Naive thymus-derived CD8-positive, alpha-beta T cell (primary cell): ENCODE data around the gene AHRR. TPM values are rescaled to one million over a fixed set of nuclear protein-coding genes. Genes with fewer than 3 reads are reported as not detected.

ENCODE experiments used
- ATAC-seq, 2 donors: fragments of 150-1000 bp; cut with Tn5 transposase in 1 of 2; sonication (Bioruptor Pico), chemical (Tn5 transposase) in 1 of 2; 1 replicate in 1 of 2; 2 replicates in 1 of 2; pipeline ENCODE4 v1.10.0; 2021; ENCODE audit warnings: mild to moderate bottlenecking in 2 of 2, moderate library complexity in 2 of 2
- POLR2A ChIA-PET: fragments of 350-600 bp; sonication (Branson Sonifier 250); formaldehyde crosslinking; loops from one replicate; lab custom pipeline; 2021; ENCODE audit warnings: antibody characterized with exemption; lab: Charles Lee
- DNase-seq, 10 donors: peaks; one replicate each; pipeline versions ENCODE4 v3.0.0 to v3.0.0-alpha.2; 2020 to 2022
- H3K27ac Mint-ChIP-seq, 10 donors: one replicate each; pipeline ENCODE4 v1.8.0; 2020 to 2022; ENCODE audit warnings: mild to moderate bottlenecking in 10 of 10, mixed read lengths in 10 of 10, moderate library complexity in 4 of 10, inconsistent platforms in 1 of 10
- H3K27me3 Mint-ChIP-seq, 5 donors: one replicate each; pipeline ENCODE4 v1.8.0; 2021 to 2022; ENCODE audit warnings: mixed read lengths in 5 of 5
- H3K36me3 Mint-ChIP-seq, 3 donors: one replicate each; pipeline ENCODE4 v1.8.0; 2020 to 2022; ENCODE audit warnings: mixed read lengths in 3 of 3, mild to moderate bottlenecking in 2 of 3, inconsistent platforms in 1 of 3
- H3K4me1 Mint-ChIP-seq, 4 donors: one replicate each; pipeline ENCODE4 v1.8.0; 2021 to 2022; ENCODE audit warnings: mixed read lengths in 4 of 4
- H3K4me3 Mint-ChIP-seq, 10 donors: one replicate each; pipeline ENCODE4 v1.8.0; 2020 to 2022; ENCODE audit warnings: mild to moderate bottlenecking in 10 of 10, mixed read lengths in 10 of 10, moderate library complexity in 6 of 10, inconsistent platforms in 1 of 10
- H3K9me3 Mint-ChIP-seq, 9 donors: one replicate each; pipeline ENCODE4 v1.8.0; 2020 to 2022; ENCODE audit warnings: mixed read lengths in 9 of 9, mild to moderate bottlenecking in 3 of 9, inconsistent platforms in 1 of 9, moderate library complexity in 1 of 9
- polyA plus RNA-seq, 3 donors: library from polyadenylated mRNA; unstranded; fragments of 300-500 nt; fragmentation: Illumina TruSeq; gene quantifications; one replicate each; pipeline ENCODE4 v1.2.3, GENCODE V29; 2021
- total RNA-seq, 8 experiments: library from RNA in 2 of 8; stranded (reverse) in 2 of 8; gene quantifications; one replicate each; pipeline ENCODE4 v1.2.3 and lab custom pipeline; 2021 to 2026

The AHRR gene
- total and polyA plus RNA-seq, 5 experiments from 2014 or later = 0.11 to 7.6 (median 3.0) TPM; not detected in 1

- POLR2A ChIA-PET = interaction anchor here (1.0 to 1.8 kb wide), 2 partner anchors 12 to 16 kb away, joined by 3 to 5 read pairs; no protein-coding TSS in a partner anchor
- peaks cover 4 to 15% (median 10%) of the 10 kb centered on the region in 9 donors for H3K9me3 Mint-ChIP-seq
- peak in 1 of 10 donors; percentile 58 for DNase-seq
- H3K36me3 Mint-ChIP-seq = peaks cover 15 to 93% (median 33%) of the 10 kb centered on the region in 3 donors
- ATAC-seq = no peak
- H3K4me1 Mint-ChIP-seq = peaks cover 25 to 40% (median 31%) of the 10 kb centered on the region in 4 donors
- H3K27ac Mint-ChIP-seq = no peak overlapping the region
- peak overlapping the region in 1 of 10 donors; percentile 14 for H3K4me3 Mint-ChIP-seq
- no peaks in the 10 kb centered on the region for H3K27me3 Mint-ChIP-seq
Observed at GRCh38 chr5:456351-457194, 135.1 kb downstream of the AHRR start.

DNA sequence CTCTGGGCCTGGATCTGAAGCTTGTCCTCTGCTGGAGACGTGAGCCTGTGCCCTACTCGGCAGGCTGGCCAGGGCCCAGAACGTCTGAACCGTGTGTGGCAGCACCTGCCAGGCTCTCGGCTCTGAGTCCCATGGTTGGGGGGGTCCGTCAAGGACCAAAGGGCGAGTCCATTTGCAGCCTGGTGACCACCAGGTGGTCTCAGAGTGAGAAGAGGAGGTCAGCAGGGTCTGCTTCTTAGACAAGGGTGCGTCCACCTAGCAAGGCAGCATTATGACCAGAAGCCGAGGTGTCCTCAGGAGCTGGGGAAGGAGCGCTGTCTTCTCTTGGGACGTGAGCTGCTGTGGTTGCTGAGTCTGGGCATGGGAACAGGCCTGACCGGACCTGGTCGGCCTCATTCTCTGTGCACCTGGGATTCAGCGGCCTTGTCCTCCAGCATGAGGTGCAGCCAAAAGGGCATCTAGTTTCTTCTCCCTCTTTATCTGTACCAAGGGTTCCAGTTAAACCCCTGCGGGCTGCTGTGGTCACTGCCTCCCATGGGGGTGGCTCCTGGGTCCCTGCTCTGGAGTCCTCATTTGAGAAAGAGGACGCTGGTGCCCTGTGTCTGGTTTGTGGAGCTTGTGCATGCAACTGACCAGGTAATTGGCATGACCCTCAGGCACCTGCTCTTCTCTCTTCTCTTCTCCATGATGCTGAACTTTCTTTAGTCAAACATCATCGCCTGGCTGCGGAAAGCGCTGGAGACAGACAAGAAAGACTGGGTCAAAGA lies 135.9 kb downstream of the AHRR start:
- no peak overlapping the region for H3K27ac Mint-ChIP-seq
- ATAC-seq = no peak
- DNase-seq = peak in 1 of 10 donors; percentile 43
- H3K4me3 Mint-ChIP-seq = no peak overlapping the region
- peaks cover 23 to 36% (median 27%) of the 10 kb centered on the region in 4 donors for H3K4me1 Mint-ChIP-seq
- H3K27me3 Mint-ChIP-seq = no peaks in the 10 kb centered on the region
- POLR2A ChIA-PET = interaction anchor here (1.0 to 1.8 kb wide), 2 partner anchors 13 to 15 kb away, joined by 3 to 5 read pairs; no protein-coding TSS in a partner anchor
- H3K9me3 Mint-ChIP-seq = peaks cover 0 to 8% (median 2%) of the 10 kb centered on the region in 9 donors
- peaks cover 13 to 93% (median 33%) of the 10 kb centered on the region in 3 donors for H3K36me3 Mint-ChIP-seq

GRCh38 chr5:458547-459353 lies 137.2 kb downstream of the AHRR start:
- peak in 1 of 10 donors; percentile 19 for DNase-seq
- peak overlapping the region in 7 of 10 donors; percentile 28 to 83 (median 40) for H3K27ac Mint-ChIP-seq
- H3K4me3 Mint-ChIP-seq = no peak overlapping the region
- H3K9me3 Mint-ChIP-seq = peaks cover 0 to 3% (median 0%) of the 10 kb centered on the region in 9 donors
- H3K4me1 Mint-ChIP-seq = peaks cover 12 to 28% (median 16%) of the 10 kb centered on the region in 4 donors
- POLR2A ChIA-PET = no interaction called here
- H3K36me3 Mint-ChIP-seq = peaks cover 9 to 85% (median 22%) of the 10 kb centered on the region in 3 donors
- no peaks in the 10 kb centered on the region for H3K27me3 Mint-ChIP-seq
- no peak for ATAC-seq

GRCh38 chr5:459562-460272 lies 138.2 kb downstream of the AHRR start:
- Mint-ChIP-seq H3K4me3 (no peak overlapping the region), H3K9me3 (no peaks in the 10 kb centered on the region), H3K36me3 (peaks cover 6 to 76% (median 15%) of the 10 kb centered on the region in 3 donors), H3K4me1 (peaks cover 14 to 29% (median 17%) of the 10 kb centered on the region in 4 donors), H3K27me3 (no peaks in the 10 kb centered on the region), H3K27ac (peak overlapping the region in 6 of 10 donors; percentile 10 to 92 (median 80))
- POLR2A ChIA-PET = no interaction called here
- ATAC-seq (no peak), DNase-seq (no peak)

GRCh38 chr5:460273-460625 lies 138.7 kb downstream of the AHRR start:
- no peaks in the 10 kb centered on the region for H3K27me3 Mint-ChIP-seq
- peaks cover 6 to 71% (median 15%) of the 10 kb centered on the region in 3 donors for H3K36me3 Mint-ChIP-seq
- H3K27ac Mint-ChIP-seq = peak overlapping the region in 5 of 10 donors; percentile 55 to 92 (median 83)
- POLR2A ChIA-PET = no interaction called here
- DNase-seq = peak in 1 of 10 donors; percentile 49
- H3K4me3 Mint-ChIP-seq = no peak overlapping the region
- ATAC-seq = no peak
- H3K4me1 Mint-ChIP-seq = peaks cover 14 to 29% (median 19%) of the 10 kb centered on the region in 4 donors
- no peaks in the 10 kb centered on the region for H3K9me3 Mint-ChIP-seq

DNA sequence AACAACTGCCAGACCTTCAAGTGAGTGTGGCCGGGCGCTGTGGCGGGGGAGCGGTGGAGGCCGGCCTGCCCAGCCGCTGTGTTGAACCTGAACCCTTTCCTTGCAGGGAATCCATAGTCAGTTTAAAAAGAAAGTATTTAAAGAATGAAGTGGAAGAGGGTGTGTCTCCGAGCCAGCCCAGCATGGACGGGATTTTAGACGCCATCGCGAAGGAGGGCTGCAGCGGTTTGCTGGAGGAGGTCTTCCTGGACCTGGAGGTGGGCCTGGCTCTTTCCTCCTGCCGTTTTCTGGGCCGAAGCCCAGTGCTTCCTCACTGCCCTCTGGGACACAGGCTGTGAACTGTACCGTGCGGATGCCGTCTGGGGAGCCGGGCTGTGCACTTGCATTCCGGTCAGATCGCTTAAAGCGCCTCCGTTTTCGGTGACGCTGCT lies 140.6 kb downstream of the AHRR start:
- DNase-seq (peak in 1 of 10 donors; percentile 47), ATAC-seq (no peak)
- POLR2A ChIA-PET = interaction anchor here (1.3 kb wide), 1 partner anchor 15 kb away, joined by 5 read pairs; no protein-coding TSS in a partner anchor
- H3K27ac Mint-ChIP-seq = peak overlapping the region in 9 of 10 donors; percentile 26 to 97 (median 80)
- H3K9me3 Mint-ChIP-seq = no peaks in the 10 kb centered on the region
- H3K36me3 Mint-ChIP-seq = peaks cover 6 to 55% (median 15%) of the 10 kb centered on the region in 3 donors
- H3K4me3 Mint-ChIP-seq = no peak overlapping the region
- H3K27me3 Mint-ChIP-seq = no peaks in the 10 kb centered on the region
- H3K4me1 Mint-ChIP-seq = peaks cover 13 to 27% (median 21%) of the 10 kb centered on the region in 4 donors

DNA sequence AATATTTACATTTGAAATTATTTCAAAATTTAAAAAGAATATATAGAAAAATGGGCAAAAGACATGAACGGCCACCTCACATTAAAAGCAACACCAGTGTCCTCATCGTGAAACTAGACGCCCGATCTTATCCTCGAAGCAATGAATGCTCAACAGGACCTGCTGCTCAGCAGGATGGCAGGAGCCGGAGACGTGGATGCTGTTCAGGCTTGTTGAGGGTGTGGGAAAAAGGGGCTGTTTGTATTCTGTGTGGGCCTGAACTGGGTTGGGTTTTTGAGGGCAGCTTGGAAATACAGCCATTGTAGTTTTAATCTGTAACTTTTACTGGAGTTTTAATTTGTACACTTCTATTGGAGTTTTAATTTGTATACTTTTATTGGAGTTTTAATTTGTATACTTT lies 141.8 kb downstream of the AHRR start:
- no peak overlapping the region for H3K4me3 Mint-ChIP-seq
- H3K36me3 Mint-ChIP-seq = peaks cover 6 to 44% (median 12%) of the 10 kb centered on the region in 3 donors
- H3K27me3 Mint-ChIP-seq = no peaks in the 10 kb centered on the region

GRCh38 chr5:463952-464351 lies 142.4 kb downstream of the AHRR start:
- Mint-ChIP-seq H3K27me3 (no peaks in the 10 kb centered on the region), H3K4me1 (peaks cover 11 to 23% (median 19%) of the 10 kb centered on the region in 4 donors), H3K9me3 (no peaks in the 10 kb centered on the region), H3K27ac (peak overlapping the region; percentile 77 to 97 (median 89)), H3K4me3 (peak overlapping the region in 9 of 10 donors; percentile 46 to 74 (median 58)), H3K36me3 (peaks cover 6 to 38% (median 12%) of the 10 kb centered on the region in 3 donors)
- peak; percentile 54 to 92 (median 86) for DNase-seq
- POLR2A ChIA-PET = interaction anchor here (0.8 to 1.5 kb wide), 6 partner anchors 8 to 246 kb away, joined by 3 to 7 read pairs (median 3); partner anchors contain the start of genes CCDC127 and SDHA
- peak; percentile 99 for ATAC-seq

More for the DNA sequence above, 141.8 kb downstream of the AHRR start:
- ATAC-seq = no peak
- no peaks in the 10 kb centered on the region for H3K9me3 Mint-ChIP-seq
- POLR2A ChIA-PET = interaction anchor here (0.8 to 1.5 kb wide), 6 partner anchors 9 to 245 kb away, joined by 3 to 7 read pairs (median 3); partner anchors contain the start of genes CCDC127 and SDHA
- DNase-seq = no peak
- H3K27ac Mint-ChIP-seq = peak overlapping the region; percentile 31 to 97 (median 88)
- H3K4me1 Mint-ChIP-seq = peaks cover 11 to 25% (median 20%) of the 10 kb centered on the region in 4 donors

- Mint-ChIP-seq H3K9me3 (no peaks in the 10 kb centered on the region), H3K27me3 (no peaks in the 10 kb centered on the region), H3K4me3 (peak overlapping the region in 9 of 10 donors; percentile 46 to 74 (median 58)), H3K4me1 (peaks cover 11 to 23% (median 17%) of the 10 kb centered on the region in 4 donors), H3K27ac (peak overlapping the region; percentile 77 to 97 (median 89)), H3K36me3 (peaks cover 6 to 35% (median 12%) of the 10 kb centered on the region in 3 donors)
- POLR2A ChIA-PET = interaction anchor here (0.8 to 1.5 kb wide), 4 partner anchors 8 to 246 kb away, joined by 3 to 7 read pairs (median 3); partner anchors contain the start of genes CCDC127 and SDHA
- ATAC-seq (peak in 1 of 2 donors; percentile 19), DNase-seq (peak in 1 of 10 donors; percentile 63)
Observed at GRCh38 chr5:464446-464842, 142.9 kb downstream of the AHRR start.

DNA sequence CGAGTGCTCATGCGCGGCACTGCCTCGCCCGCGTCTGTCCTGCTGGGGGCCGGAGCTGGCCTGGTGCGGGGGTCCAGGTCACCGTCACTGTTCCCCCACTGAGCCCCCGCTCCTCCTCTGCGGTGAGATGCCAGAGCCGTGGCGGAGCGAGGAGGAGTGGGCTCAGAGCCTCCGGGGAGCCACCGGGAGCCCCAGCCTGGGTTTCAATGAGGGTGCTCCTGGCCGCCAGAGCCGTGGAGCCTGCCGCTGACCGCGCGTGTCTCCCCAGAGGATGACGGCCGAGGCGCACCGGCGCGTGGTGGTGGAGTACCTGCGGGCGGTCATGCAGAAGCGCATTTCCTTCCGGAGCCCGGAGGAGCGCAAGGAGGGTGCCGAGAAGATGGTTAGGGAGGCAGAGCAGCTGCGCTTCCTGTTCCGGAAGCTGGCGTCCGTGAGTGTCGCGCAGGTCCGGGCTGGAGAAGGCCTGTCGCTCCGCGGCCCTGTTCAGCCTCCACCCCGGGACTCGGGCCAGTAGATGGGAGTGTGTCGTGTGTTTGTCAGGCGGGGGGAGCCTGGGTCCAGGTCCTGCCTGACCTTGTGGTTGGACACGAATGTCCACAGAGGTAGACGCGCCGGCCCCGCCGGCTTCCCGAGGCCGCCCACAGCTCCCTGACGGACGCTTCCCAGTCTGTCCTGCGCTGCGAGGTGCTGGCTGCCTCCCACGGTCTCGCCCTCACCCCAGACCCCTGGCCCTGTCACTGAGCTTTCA lies 143.5 kb downstream of the AHRR start:
- H3K4me3 Mint-ChIP-seq = peak overlapping the region in 2 of 10 donors; percentile 4 to 57

More for the DNA sequence above, 143.5 kb downstream of the AHRR start:
- no peak for ATAC-seq
- H3K9me3 Mint-ChIP-seq = no peaks in the 10 kb centered on the region
- H3K27me3 Mint-ChIP-seq = no peaks in the 10 kb centered on the region
- peaks cover 9 to 29% (median 19%) of the 10 kb centered on the region in 4 donors for H3K4me1 Mint-ChIP-seq
- H3K27ac Mint-ChIP-seq = peak overlapping the region in 4 of 10 donors; percentile 11 to 82 (median 54)
- H3K36me3 Mint-ChIP-seq = peaks cover 6 to 31% (median 10%) of the 10 kb centered on the region in 3 donors
- peak in 1 of 10 donors; percentile 60 for DNase-seq
- POLR2A ChIA-PET = interaction anchor here (1.1 to 1.5 kb wide), 2 partner anchors 7 to 22 kb away, joined by 3 to 7 read pairs; partner anchors contain the start of gene EXOC3
